Transverse colon (tissue), 3 donors: ENCODE measurements around the gene SCG2.

ENCODE experiments used
- POLR2A ChIP-seq: fragments of 450-650 bp; IDR thresholded peaks from one replicate; pipeline ENCODE4 v1.6.1; 2016; ENCODE audit warnings: antibody characterized with exemption, mild to moderate bottlenecking, moderate library complexity
- TF ChIP-seq, protein P1 (sequence below), 5 experiments: fragments of 200-600 bp in 3 of 5; fragments of 450-650 bp in 2 of 5; sonication (generic) in 3 of 5; IDR thresholded peaks; 1 replicate in 2 of 5; 2 replicates in 3 of 5; pipeline ENCODE4 v1.5.1; 2016 to 2017; ENCODE audit warnings: antibody characterized with exemption in 5 of 5, inconsistent platforms in 3 of 5, mild to moderate bottlenecking in 2 of 5, moderate library complexity in 1 of 5

DNA sequence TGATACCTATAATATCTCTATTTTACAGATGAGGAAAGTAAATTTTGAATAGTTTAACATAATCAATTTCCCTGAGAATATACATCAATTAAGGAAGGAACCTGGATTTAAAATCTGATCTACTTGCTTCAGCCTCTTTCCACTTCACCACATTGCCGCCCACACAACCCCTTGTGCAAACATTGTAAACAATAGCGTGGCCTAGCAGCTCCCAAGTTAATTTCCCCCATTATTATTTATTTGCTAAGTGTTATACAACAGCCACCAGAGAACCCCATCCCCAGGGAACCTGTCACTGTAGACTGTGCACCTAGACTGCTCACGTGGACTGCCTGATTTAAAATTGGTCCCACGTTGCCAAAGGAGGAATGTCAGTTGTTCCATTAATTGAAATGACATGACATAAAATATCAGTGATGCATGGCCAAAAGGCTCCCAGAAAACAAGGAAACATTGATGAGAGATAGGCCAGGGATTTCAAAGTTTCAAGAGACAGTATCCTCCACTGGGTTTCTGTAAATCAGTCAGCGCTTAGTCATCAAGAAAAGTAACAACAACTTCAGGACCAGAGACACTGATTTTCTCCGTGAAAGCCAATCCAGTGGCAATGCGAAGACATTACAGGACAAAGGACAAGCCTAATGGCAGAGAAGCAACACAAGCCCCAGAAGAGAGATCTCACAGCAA is 41.3 kb downstream of the SCG2 start:
- TF ChIP-seq, protein P1, sequence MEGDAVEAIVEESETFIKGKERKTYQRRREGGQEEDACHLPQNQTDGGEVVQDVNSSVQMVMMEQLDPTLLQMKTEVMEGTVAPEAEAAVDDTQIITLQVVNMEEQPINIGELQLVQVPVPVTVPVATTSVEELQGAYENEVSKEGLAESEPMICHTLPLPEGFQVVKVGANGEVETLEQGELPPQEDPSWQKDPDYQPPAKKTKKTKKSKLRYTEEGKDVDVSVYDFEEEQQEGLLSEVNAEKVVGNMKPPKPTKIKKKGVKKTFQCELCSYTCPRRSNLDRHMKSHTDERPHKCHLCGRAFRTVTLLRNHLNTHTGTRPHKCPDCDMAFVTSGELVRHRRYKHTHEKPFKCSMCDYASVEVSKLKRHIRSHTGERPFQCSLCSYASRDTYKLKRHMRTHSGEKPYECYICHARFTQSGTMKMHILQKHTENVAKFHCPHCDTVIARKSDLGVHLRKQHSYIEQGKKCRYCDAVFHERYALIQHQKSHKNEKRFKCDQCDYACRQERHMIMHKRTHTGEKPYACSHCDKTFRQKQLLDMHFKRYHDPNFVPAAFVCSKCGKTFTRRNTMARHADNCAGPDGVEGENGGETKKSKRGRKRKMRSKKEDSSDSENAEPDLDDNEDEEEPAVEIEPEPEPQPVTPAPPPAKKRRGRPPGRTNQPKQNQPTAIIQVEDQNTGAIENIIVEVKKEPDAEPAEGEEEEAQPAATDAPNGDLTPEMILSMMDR (IDR thresholded peaks at IDR 0.05), result no peak
- no peak for TF ChIP-seq POLR2A
